ENCODE data around the gene OR8K5. TPM values are rescaled to one million over a fixed set of nuclear protein-coding genes. Genes with fewer than 3 reads are reported as not detected.
"Not testable (repeated sequence)": the region's sequence is repeated elsewhere in the genome, so short reads cannot be mapped to it uniquely, and the experiment has no call there.

The OR8K5 gene, protein sequence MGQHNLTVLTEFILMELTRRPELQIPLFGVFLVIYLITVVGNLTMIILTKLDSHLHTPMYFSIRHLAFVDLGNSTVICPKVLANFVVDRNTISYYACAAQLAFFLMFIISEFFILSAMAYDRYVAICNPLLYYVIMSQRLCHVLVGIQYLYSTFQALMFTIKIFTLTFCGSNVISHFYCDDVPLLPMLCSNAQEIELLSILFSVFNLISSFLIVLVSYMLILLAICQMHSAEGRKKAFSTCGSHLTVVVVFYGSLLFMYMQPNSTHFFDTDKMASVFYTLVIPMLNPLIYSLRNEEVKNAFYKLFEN
- not detected for total RNA-seq
- long read RNA-seq, result 0 reads

DNA sequence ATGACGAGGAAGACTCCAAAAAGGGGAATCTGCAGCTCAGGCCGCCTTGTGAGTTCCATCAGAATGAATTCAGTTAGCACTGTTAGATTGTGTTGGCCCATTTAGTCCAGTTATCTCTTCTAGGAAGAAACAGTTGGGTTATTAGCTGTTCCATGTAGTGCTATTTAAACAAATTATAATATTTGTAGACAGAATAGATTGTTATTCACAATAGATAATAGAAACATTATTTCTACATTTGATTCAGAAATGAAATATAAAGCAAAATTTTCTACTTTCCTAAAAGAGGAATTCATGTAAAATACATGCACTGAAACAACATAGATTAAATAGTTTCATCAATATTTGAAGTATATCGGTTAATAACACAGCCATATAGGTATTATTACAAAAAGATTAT is at the start of gene OR8K5:
Gene OR8K5 (minus strand): TSS at position 101 of the 400 bp plus-strand sequence. CDS start 0 bp downstream, at position 101.
- no peak for DNase-seq (ENCODE audit: low spot score)
- intact Hi-C loops (cut with DNase I), result no loop called here

GRCh38 chr11:56207790-56208189 is 47.7 kb upstream of the OR8K5 start:
- intact Hi-C loops (cut with DNase I), result no loop called here
- no peak for DNase-seq (ENCODE audit: low spot score)

GRCh38 chr11:56197367-56197766 is 37.2 kb upstream of the OR8K5 start:
- intact Hi-C loops (cut with DNase I), result no loop called here

GRCh38 chr11:56196705-56197104 is 36.6 kb upstream of the OR8K5 start:
- intact Hi-C loops (cut with DNase I), result no loop called here
- no peak for DNase-seq (ENCODE audit: low spot score)

More at GRCh38 chr11:56197367-56197766, 37.2 kb upstream of the OR8K5 start:
- no peak for DNase-seq (ENCODE audit: low spot score)

GRCh38 chr11:56188602-56189001 is 28.5 kb upstream of the OR8K5 start:
- intact Hi-C loops (cut with DNase I), result no loop called here

GRCh38 chr11:56183459-56183858 is 23.3 kb upstream of the OR8K5 start:
- DNase-seq (ENCODE audit: low spot score), result no peak
- intact Hi-C loops (cut with DNase I), result no loop called here

More at GRCh38 chr11:56188602-56189001, 28.5 kb upstream of the OR8K5 start:
- no peak for DNase-seq (ENCODE audit: low spot score)

GRCh38 chr11:56176318-56176717 is 16.2 kb upstream of the OR8K5 start, which contains the start of gene OR5J2:
OR5J2 (plus strand) TSS chr11:56176618; CDS start chr11:56176618, 0 bp downstream.
- intact Hi-C loops (cut with DNase I), result no loop called here
- DNase-seq (ENCODE audit: low spot score), result no peak

GRCh38 chr11:56172256-56172830 is 12.2 kb upstream of the OR8K5 start:
- DNase-seq (ENCODE audit: low spot score), result no peak
- intact Hi-C loops (cut with DNase I), result no loop called here

DNA sequence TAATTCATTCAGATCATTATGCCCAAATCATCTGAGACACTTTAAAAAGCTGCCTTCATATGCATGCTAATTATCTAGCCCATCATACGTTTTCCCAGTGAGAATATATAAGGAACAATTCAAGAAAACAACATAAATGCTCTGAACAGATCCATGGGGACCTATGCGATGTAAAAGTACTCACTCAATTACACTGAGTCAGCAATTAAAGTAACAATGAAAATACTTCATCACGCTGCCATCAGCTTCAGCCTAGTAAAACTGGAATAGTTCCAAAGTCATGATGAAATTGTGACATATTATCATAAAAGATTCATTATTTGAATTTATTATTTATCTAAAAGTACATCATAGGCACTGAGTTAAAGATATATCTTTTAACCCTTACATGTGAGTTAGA is 3.7 kb upstream of the OR8K5 start:
- no peak for DNase-seq (ENCODE audit: low spot score)
- intact Hi-C loops (cut with DNase I), result no loop called here

GRCh38 chr11:56152333-56152732 is 7.8 kb downstream of the OR8K5 start:
- DNase-seq (ENCODE audit: low spot score), result no peak
- intact Hi-C loops (cut with DNase I), result no loop called here

- intact Hi-C loops (cut with DNase I), result no loop called here
- no peak for DNase-seq (ENCODE audit: low spot score)
These were observed 8.7 kb downstream of the OR8K5 start for GRCh38 chr11:56151376-56151775.

- intact Hi-C loops (cut with DNase I); DNase-seq (ENCODE audit: low spot score): not testable (repeated sequence)
These were observed 16.4 kb downstream of the OR8K5 start for GRCh38 chr11:56143681-56144080.

DNA sequence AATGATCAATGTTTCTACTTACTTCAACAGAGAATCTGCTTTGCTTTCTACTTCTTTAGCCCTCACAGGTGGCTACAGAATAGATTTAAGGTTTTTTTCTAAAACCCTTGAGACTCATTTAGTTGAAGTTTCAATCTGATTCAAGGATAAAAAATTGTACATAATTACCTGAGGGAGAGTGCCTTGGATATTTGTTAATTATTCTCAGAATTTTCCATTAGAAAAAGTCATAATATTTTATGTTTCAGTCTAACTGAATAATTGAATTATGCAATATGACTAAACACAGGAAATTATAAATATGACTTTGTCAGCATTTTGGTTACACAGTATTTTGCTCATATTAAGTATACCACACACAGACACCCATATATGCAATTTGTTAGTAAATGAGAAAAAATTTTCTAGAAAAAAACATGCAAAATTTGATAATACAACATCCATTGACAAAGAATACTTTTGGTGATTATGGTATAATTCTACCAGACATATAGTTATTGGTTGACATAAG is 19.9 kb downstream of the OR8K5 start, which contains the start of gene OR8J3:
Gene OR8J3 (minus strand): TSS at position 51 of the 511 bp plus-strand sequence. CDS start 2,483 bp downstream, outside the sequence.
- intact Hi-C loops (cut with DNase I), result no loop called here
- no peak for DNase-seq (ENCODE audit: low spot score)

- intact Hi-C loops (cut with DNase I), result no loop called here
- DNase-seq (ENCODE audit: low spot score), result no peak
These were observed 38.0 kb downstream of the OR8K5 start, which contains the start of gene OR8H3 for GRCh38 chr11:56122073-56122472. OR8H3 (plus strand) TSS chr11:56122373; CDS start chr11:56122373, 0 bp downstream.

Other genes starting within 250 kb of the OR8K5 start
- gene OR5W2, start 245.7 kb downstream of the OR8K5 start, total RNA-seq, result not detected
- not detected for gene OR5I1, start 223.9 kb downstream of the OR8K5 start, total RNA-seq
- not detected for gene OR10AG1, start 190.4 kb downstream of the OR8K5 start, total RNA-seq
- not detected for gene OR5F1, start 165.7 kb downstream of the OR8K5 start, total RNA-seq
- not detected for gene OR5AS1, start 132.7 kb downstream of the OR8K5 start, total RNA-seq
- gene OR8I2, start 67.0 kb downstream of the OR8K5 start, total RNA-seq, result not detected
- gene OR8H2, start 56.6 kb downstream of the OR8K5 start, total RNA-seq, result not detected
- not detected for gene OR8H3, start 37.9 kb downstream of the OR8K5 start, total RNA-seq
- not detected for gene OR8J3, start 20.1 kb downstream of the OR8K5 start, total RNA-seq
- gene OR5J2, start 16.3 kb upstream of the OR8K5 start, total RNA-seq, result not detected
- not detected for gene OR5T2, start 73.9 kb upstream of the OR8K5 start, total RNA-seq
- not detected for gene OR5T3, start 91.9 kb upstream of the OR8K5 start, total RNA-seq
- gene OR5T1, start 113.8 kb upstream of the OR8K5 start, total RNA-seq, result not detected
- not detected for gene OR8H1, start 131.9 kb upstream of the OR8K5 start, total RNA-seq
- not detected for gene OR8K3, start 154.8 kb upstream of the OR8K5 start, total RNA-seq
- not detected for gene OR8K1, start 185.7 kb upstream of the OR8K5 start, total RNA-seq
- gene OR8J1, start 194.0 kb upstream of the OR8K5 start, total RNA-seq, result not detected
- gene OR8U1, start 215.3 kb upstream of the OR8K5 start, total RNA-seq, result not detected